GM12878 (cell line): ENCODE data around the gene PTPRD. TPM values are rescaled to one million over a fixed set of nuclear protein-coding genes. Genes with fewer than 3 reads are reported as not detected.

Experiments
- ATAC-seq: fragments of 200-7000 bp; cut with Tn5 transposase; 3 replicates; pipeline ENCODE4 v1.9.1; 2020; ENCODE audit warnings: mild to moderate bottlenecking, moderate library complexity
- BruUV-seq: library from RNA; stranded (reverse); fragments of 400-500 nt; replicated peaks from 2 replicates; lab custom pipeline; 2021; lab: Mats Ljungman, UMichigan
- CTCF ChIA-PET: fragments of 300-600 bp; sonication (Branson Sonifier 250); formaldehyde crosslinking; extraction: SDS; loops from one replicate; lab custom pipeline; 2021; ENCODE audit warnings: inconsistent platforms; lab: Yijun Ruan, JAX
- POLR2A ChIA-PET: fragments of 350-600 bp; formaldehyde crosslinking; extraction: SDS; loops from one replicate; lab custom pipeline; 2021; ENCODE audit warnings: inconsistent platforms; lab: Charles Lee
- RAD21 ChIA-PET: fragments of 300-600 bp; sonication (Branson Sonifier 250); formaldehyde crosslinking; loops from one replicate; lab custom pipeline; 2023; ENCODE audit warnings: antibody characterized with exemption; ENCODE audit not compliant: unreplicated experiment; lab: Charles Lee
- SMC1A ChIA-PET: fragments of 300-600 bp; sonication (Branson Sonifier 250); formaldehyde crosslinking; loops from one replicate; lab custom pipeline; 2023; ENCODE audit not compliant: unreplicated experiment, uncharacterized antibody; lab: Charles Lee
- DNase-seq: peaks from one replicate; pipeline ENCODE4 v3.0.0-alpha.2; 2011; ENCODE audit warnings: low read depth, low spot score
- FAIRE-seq: peaks from 3 replicates; lab custom pipeline; 2011; peaks lifted over from hg19 to GRCh38; lab: Jason Lieb, UNC
- H2AFZ ChIP-seq: 2 replicates; pipeline ENCODE4 v1.6.0; 2011; ENCODE audit warnings: low read depth, low read length, control low read depth; ENCODE audit not compliant: control insufficient read depth
- H3K27ac ChIP-seq: 2 replicates; pipeline ENCODE4 v1.5.1; 2011; ENCODE audit warnings: control low read depth; ENCODE audit not compliant: control insufficient read depth, insufficient read depth
- H3K27me3 ChIP-seq, 2 experiments: replicated peaks in 1 of 2; 2 replicates each; pipeline versions ENCODE4 v1.6.0 to v1.6.1; 2011; ENCODE audit warnings: low read length in 1 of 2; ENCODE audit not compliant: control insufficient read depth in 2 of 2, insufficient read depth in 2 of 2
- H3K36me3 ChIP-seq, 2 experiments: 2 replicates each; pipeline ENCODE4 v1.5.1; 2011; ENCODE audit warnings: low read length in 1 of 2; ENCODE audit not compliant: control insufficient read depth in 2 of 2, insufficient read depth in 2 of 2
- H3K4me1 ChIP-seq: 2 replicates; pipeline ENCODE4 v1.6.1; 2011; ENCODE audit warnings: mild to moderate bottlenecking, low read length, moderate library complexity, mixed read lengths; ENCODE audit not compliant: control insufficient read depth, insufficient read depth
- H3K4me2 ChIP-seq: 2 replicates; pipeline ENCODE4 v1.6.0; 2011; ENCODE audit warnings: control low read depth; ENCODE audit not compliant: control insufficient read depth, insufficient read depth
- H3K4me3 ChIP-seq: fragments of 200-600 bp; sonication (generic); 2 replicates; pipeline ENCODE4 v1.5.1; 2016
- H3K79me2 ChIP-seq: 2 replicates; pipeline ENCODE4 v1.6.0; 2011; ENCODE audit warnings: low read length; ENCODE audit not compliant: control insufficient read depth, insufficient read depth
- H3K9ac ChIP-seq: 2 replicates; pipeline ENCODE4 v1.8.0; 2011; ENCODE audit warnings: low read length, control low read depth, mixed read lengths; ENCODE audit not compliant: control insufficient read depth, insufficient read depth
- H3K9me3 ChIP-seq: replicated peaks from 3 replicates; pipeline ENCODE4 v1.5.1; 2011; ENCODE audit warnings: mild to moderate bottlenecking, low read length; ENCODE audit not compliant: control insufficient read depth, insufficient read depth
- H4K20me1 ChIP-seq: 2 replicates; pipeline ENCODE4 v1.6.0; 2011; ENCODE audit not compliant: control insufficient read depth, insufficient read depth
- CHD1 ChIP-seq: IDR thresholded peaks from 2 replicates; pipeline ENCODE4 v1.6.1; 2012; ENCODE audit warnings: low read depth, low read length, improper control_type of control experiment
- EED ChIP-seq: sonication (generic); IDR thresholded peaks from 2 replicates; pipeline ENCODE4 v1.6.1; 2016; ENCODE audit warnings: antibody characterized with exemption, low read depth
- FOXK2 ChIP-seq: fragments of 450-650 bp; IDR thresholded peaks from 2 replicates; pipeline ENCODE4 v1.6.1; 2017; ENCODE audit warnings: mild to moderate bottlenecking, moderate library complexity
- IRF4 ChIP-seq: IDR thresholded peaks from 2 replicates; pipeline ENCODE4 v1.6.1; 2011; ENCODE audit warnings: low read depth, low read length
- NRF1 ChIP-seq: conservative IDR thresholded peaks from 2 replicates; pipeline ENCODE4 v1.6.1; 2011; ENCODE audit warnings: mild to moderate bottlenecking, low read depth, low read length, improper control_type of control experiment
- RAD21 ChIP-seq: IDR thresholded peaks from 2 replicates; pipeline ENCODE4 v1.6.1; 2011; ENCODE audit warnings: mild to moderate bottlenecking, low read depth, low read length, moderate library complexity; ENCODE audit not compliant: insufficient read depth
- SRF ChIP-seq, 2 experiments: IDR thresholded peaks; 2 replicates each; pipeline ENCODE4 v1.6.1; 2011; ENCODE audit warnings: low read depth in 2 of 2, low read length in 2 of 2, mild to moderate bottlenecking in 1 of 2, moderate library complexity in 1 of 2
- SUPT20H ChIP-seq: IDR thresholded peaks from 2 replicates; pipeline ENCODE4 v1.6.1; 2011; ENCODE audit warnings: low read depth, mild to moderate bottlenecking, low read length, moderate library complexity, borderline replicate concordance; ENCODE audit not compliant: control insufficient read depth
- ZNF207 ChIP-seq: fragments of 450-650 bp; IDR thresholded peaks from 2 replicates; pipeline ENCODE4 v1.6.1; 2014; ENCODE audit warnings: antibody characterized with exemption, mild to moderate bottlenecking, borderline replicate concordance
- WGBS: methylation state at CpG from one replicate; pipeline ENCODE4 v1.1.6; 2016; ENCODE audit warnings: low lambda C conversion rate; ENCODE audit not compliant: insufficient replicate concordance, insufficient coverage; ENCODE audit errors: missing lambda C conversion rate; 5-methylcytosine and 5-hydroxymethylcytosine counted together
- in situ Hi-C: fragments of 300-500 bp; cut with MboI; formaldehyde crosslinking; loops from 9 replicates; pipeline ENCODE4 v1.14.3; 2018; ENCODE audit warnings: mixed read lengths
- intact Hi-C: fragments of 100-400 bp; cut with micrococcal nuclease; formaldehyde crosslinking; loops from one replicate; pipeline ENCODE4 v1.14.2; 2022; ENCODE audit not compliant: unreplicated experiment
- polyA plus RNA-seq, 11 experiments: library from polyadenylated mRNA; depleted of rRNA in 4 of 11; unstranded in 6 of 11; stranded (reverse) in 5 of 11; fragments of >200 nt; fragmentation: Nextera tagmentation in 4 of 11; fragmentation: Illumina TruSeq in 1 of 11; extraction: Ambion mirVana in 4 of 11; extraction: Trizol in 1 of 11; gene quantifications; 1 replicate in 1 of 11; 2 replicates in 10 of 11; pipeline versions ENCODE4 v1.2.1 to v1.2.3, GENCODE V29; 2011 to 2016; ENCODE audit warnings: inconsistent platforms in 2 of 11, missing spikeins in 2 of 11, low read depth in 1 of 11
- total RNA-seq, 4 experiments: library from RNA; depleted of rRNA in 3 of 4; stranded (reverse); fragments of >200 nt in 3 of 4; fragmentation: Illumina TruSeq in 1 of 4; extraction: Trizol in 1 of 4; gene quantifications; 2 replicates each; pipeline versions ENCODE4 v1.2.1 to v1.2.3, GENCODE V29; 2013 to 2021
- TF ChIP-seq, protein P1 (sequence below): fragments of 150-350 bp; IDR thresholded peaks from 2 replicates; pipeline ENCODE4 v1.6.1; 2016; ENCODE audit warnings: low read depth, low read length

PTPRD gene
- total and polyA plus RNA-seq, 10 of the 15 experiments (the other 5 are each of a cell fraction or from before 2014, with no cell fraction given), result under 0.01 to 0.05 (median 0.01) TPM; not detected in 7

DNA sequence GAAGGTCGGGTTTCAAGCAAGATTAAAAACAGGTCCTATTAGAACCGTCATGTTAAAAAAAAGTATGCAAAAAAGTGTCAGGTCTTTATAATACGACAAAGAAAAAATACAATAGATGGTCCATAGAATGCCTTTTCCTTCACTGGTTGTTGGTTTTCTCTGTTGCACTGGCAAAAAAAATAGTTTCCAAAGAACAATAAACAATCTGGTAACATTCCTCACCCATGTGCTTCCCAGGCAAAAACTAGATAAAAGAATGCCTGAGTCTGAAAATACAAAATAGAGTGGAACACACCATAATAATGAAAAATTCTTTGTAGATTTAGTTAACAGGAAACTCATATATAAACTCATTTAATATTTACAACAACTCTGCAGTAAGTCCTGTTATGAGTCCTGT lies 2223.3 kb downstream of the PTPRD start:
- intact Hi-C loops, result no loop called here
- Histone ChIP-seq H3K27ac (no peak overlapping the region), H3K79me2 (no peaks in the 10 kb centered on the region), H2AFZ (no peak overlapping the region)
- TF ChIP-seq IRF4, result no peak
- TF ChIP-seq, all 136 proteins: peak for 0
- ChIA-PET CTCF (no interaction called here), RAD21 (no interaction called here), SMC1A (interaction anchor here (0.9 kb wide), 1 partner anchor 14 kb away, joined by 3 read pairs; no protein-coding TSS in a partner anchor), POLR2A (no interaction called here)
- DNase-seq, result no peak
- Histone ChIP-seq H3K36me3 (no peaks in the 10 kb centered on the region), H3K4me2 (no peak overlapping the region), H3K9ac (no peak overlapping the region), H3K4me1 (no peaks in the 10 kb centered on the region), H3K27me3 (no peaks in the 10 kb centered on the region), H3K9me3 (no peaks in the 10 kb centered on the region), H4K20me1 (no peaks in the 10 kb centered on the region), H3K4me3 (no peak overlapping the region)
- WGBS, result 20% methylated on average over 3 of the region's 3 CpGs
- no peak for ATAC-seq
- no TSS peak for BruUV-seq
- in situ Hi-C loops, result no loop called here
- no peak for FAIRE-seq

DNA sequence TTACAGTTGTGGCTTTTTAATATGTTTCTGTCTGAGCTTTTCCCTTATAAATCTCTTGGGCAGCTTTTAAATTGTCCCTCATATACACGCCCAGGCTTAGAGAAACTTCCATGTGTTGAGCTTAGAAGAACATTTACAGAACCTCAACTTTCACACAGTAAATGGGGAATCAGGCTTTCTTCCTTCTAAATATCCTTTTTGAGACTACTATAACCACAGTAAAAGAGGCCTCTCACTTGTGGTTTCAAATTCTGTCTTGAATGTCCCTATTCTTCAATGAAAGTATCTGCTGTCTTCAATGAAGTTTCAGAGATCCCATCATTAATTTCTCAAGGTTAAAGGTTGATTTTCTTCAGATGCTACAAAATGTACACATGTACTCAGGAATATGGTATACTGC lies 2224.7 kb downstream of the PTPRD start:
- BruUV-seq, result no TSS peak
- FAIRE-seq (no peak), ATAC-seq (no peak), DNase-seq (no peak)
- 0% methylated on average over 1 of the region's 1 CpG for WGBS
- Histone ChIP-seq H3K9ac (no peak overlapping the region), H3K4me1 (no peaks in the 10 kb centered on the region), H2AFZ (no peak overlapping the region), H3K27ac (no peak overlapping the region), H3K27me3 (no peaks in the 10 kb centered on the region), H3K36me3 (no peaks in the 10 kb centered on the region), H3K79me2 (no peaks in the 10 kb centered on the region), H3K4me2 (no peak overlapping the region), H3K4me3 (no peak overlapping the region), H4K20me1 (no peaks in the 10 kb centered on the region), H3K9me3 (no peaks in the 10 kb centered on the region)
- SMC1A ChIA-PET, result no interaction called here
- TF ChIP-seq, protein P1, sequence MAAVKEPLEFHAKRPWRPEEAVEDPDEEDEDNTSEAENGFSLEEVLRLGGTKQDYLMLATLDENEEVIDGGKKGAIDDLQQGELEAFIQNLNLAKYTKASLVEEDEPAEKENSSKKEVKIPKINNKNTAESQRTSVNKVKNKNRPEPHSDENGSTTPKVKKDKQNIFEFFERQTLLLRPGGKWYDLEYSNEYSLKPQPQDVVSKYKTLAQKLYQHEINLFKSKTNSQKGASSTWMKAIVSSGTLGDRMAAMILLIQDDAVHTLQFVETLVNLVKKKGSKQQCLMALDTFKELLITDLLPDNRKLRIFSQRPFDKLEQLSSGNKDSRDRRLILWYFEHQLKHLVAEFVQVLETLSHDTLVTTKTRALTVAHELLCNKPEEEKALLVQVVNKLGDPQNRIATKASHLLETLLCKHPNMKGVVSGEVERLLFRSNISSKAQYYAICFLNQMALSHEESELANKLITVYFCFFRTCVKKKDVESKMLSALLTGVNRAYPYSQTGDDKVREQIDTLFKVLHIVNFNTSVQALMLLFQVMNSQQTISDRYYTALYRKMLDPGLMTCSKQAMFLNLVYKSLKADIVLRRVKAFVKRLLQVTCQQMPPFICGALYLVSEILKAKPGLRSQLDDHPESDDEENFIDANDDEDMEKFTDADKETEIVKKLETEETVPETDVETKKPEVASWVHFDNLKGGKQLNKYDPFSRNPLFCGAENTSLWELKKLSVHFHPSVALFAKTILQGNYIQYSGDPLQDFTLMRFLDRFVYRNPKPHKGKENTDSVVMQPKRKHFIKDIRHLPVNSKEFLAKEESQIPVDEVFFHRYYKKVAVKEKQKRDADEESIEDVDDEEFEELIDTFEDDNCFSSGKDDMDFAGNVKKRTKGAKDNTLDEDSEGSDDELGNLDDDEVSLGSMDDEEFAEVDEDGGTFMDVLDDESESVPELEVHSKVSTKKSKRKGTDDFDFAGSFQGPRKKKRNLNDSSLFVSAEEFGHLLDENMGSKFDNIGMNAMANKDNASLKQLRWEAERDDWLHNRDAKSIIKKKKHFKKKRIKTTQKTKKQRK, result no peak
- TF ChIP-seq SRF (IDR thresholded peaks at IDR 0.05; ENCODE audit: low read depth in 2 of 2, low read length in 2 of 2) (no peak), NRF1 (no peak), ZNF207 (no peak), EED (no peak), SUPT20H (no peak), RAD21 (no peak), FOXK2 (no peak), CHD1 (no peak)
- POLR2A ChIA-PET, result no interaction called here
- RAD21 ChIA-PET, result no interaction called here
- in situ Hi-C loops (no loop called here), intact Hi-C loops (no loop called here)
- CTCF ChIA-PET, result no interaction called here
